ENCODE data around the gene RAX. TPM values are rescaled to one million over a fixed set of nuclear protein-coding genes. Genes with fewer than 3 reads are reported as not detected.

Gene RAX
- total and polyA plus RNA-seq, 2 of the 8 experiments (the other 6 are each of a cell fraction or from before 2014, with no cell fraction given), result 0.12 to 0.52 TPM

DNA sequence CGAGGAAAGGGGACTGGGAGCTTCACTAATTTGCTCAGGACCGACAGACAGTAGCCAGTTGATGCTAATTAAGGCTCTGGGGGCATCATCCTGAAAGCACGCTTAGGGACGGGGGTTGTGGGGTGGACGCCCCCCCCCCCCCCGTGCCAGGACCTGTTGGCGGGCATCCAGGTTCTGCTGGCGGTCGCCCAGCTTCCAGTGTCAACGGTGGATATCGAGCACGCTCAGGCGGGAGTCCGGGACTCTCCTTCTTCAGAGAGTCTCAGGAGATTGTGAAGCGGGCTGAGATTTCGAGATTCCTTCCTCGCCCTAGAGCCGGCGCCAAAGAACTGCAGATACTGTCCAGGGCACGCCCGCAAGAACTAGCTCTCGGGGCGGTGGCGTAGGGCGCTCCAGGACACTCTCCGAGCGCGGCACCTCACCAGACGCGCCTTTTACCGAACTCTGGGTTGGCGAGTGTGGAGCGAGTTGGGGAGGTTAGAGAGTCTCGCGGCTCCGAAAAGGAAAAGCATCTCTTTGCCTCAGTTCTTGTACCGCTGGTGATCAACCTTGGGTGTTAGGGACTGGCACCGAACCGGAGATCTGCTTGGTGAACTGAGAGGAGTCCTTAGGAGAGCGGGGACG is 5.6 kb downstream of the RAX start (continued):
- peak; percentile 8 to 13; a peak in 1 of 4 replicates for TF ChIP-seq RAD21 (IDR thresholded peaks at IDR 0.05 in 1 of 2, conservative IDR thresholded peaks at IDR 0.05 in 1 of 2; ENCODE audit: low read depth in 2 of 2, low read length in 2 of 2)
